Mucosa of rectum (tissue), 2 donors: ENCODE results near the gene FXYD5.

ENCODE experiments used
- H3K27ac ChIP-seq, 2 donors: one replicate each; pipeline ENCODE4 v1.7.0; 2013; ENCODE audit warnings: inconsistent platforms in 2 of 2, low read depth in 2 of 2, low read length in 2 of 2
- H3K27me3 ChIP-seq, 2 donors: one replicate each; pipeline ENCODE4 v1.7.0; 2013; ENCODE audit warnings: low read length in 2 of 2; ENCODE audit not compliant: control insufficient read depth in 2 of 2, insufficient read depth in 2 of 2
- H3K36me3 ChIP-seq, 2 donors: one replicate each; pipeline ENCODE4 v1.7.0; 2013; ENCODE audit warnings: low read length in 2 of 2; ENCODE audit not compliant: control insufficient read depth in 2 of 2, insufficient read depth in 2 of 2
- H3K4me1 ChIP-seq, 2 donors: one replicate each; pipeline ENCODE4 v1.7.0; 2013; ENCODE audit warnings: low read length in 2 of 2, mild to moderate bottlenecking in 1 of 2; ENCODE audit not compliant: control insufficient read depth in 2 of 2, insufficient read depth in 2 of 2
- H3K4me3 ChIP-seq, 2 donors: one replicate each; pipeline ENCODE4 v1.7.0; 2013; ENCODE audit warnings: low read length in 2 of 2
- H3K9ac ChIP-seq, 2 donors: one replicate each; pipeline ENCODE4 v1.7.0; 2013; ENCODE audit warnings: low read length in 2 of 2, low read depth in 1 of 2, mild to moderate bottlenecking in 1 of 2
- H3K9me3 ChIP-seq, 2 donors: one replicate each; pipeline ENCODE4 v1.7.0; 2013; ENCODE audit warnings: low read length in 2 of 2; ENCODE audit not compliant: control insufficient read depth in 2 of 2
- donor health status: healthy.
- donor health status: Normal muscosa, but diverticular disease.

Gene FXYD5

GRCh38 chr19:35202722-35203688 lies 48.5 kb downstream of the FXYD5 start:
- H3K4me1 ChIP-seq, result peaks cover 0 to 7% of the 10 kb centered on the region in 2 donors
- H3K9ac ChIP-seq, result no peak overlapping the region
- H3K4me3 ChIP-seq, result no peak overlapping the region
- no peak overlapping the region for H3K27ac ChIP-seq
- no peaks in the 10 kb centered on the region for H3K9me3 ChIP-seq
- no peaks in the 10 kb centered on the region for H3K36me3 ChIP-seq
- H3K27me3 ChIP-seq, result no peaks in the 10 kb centered on the region

DNA sequence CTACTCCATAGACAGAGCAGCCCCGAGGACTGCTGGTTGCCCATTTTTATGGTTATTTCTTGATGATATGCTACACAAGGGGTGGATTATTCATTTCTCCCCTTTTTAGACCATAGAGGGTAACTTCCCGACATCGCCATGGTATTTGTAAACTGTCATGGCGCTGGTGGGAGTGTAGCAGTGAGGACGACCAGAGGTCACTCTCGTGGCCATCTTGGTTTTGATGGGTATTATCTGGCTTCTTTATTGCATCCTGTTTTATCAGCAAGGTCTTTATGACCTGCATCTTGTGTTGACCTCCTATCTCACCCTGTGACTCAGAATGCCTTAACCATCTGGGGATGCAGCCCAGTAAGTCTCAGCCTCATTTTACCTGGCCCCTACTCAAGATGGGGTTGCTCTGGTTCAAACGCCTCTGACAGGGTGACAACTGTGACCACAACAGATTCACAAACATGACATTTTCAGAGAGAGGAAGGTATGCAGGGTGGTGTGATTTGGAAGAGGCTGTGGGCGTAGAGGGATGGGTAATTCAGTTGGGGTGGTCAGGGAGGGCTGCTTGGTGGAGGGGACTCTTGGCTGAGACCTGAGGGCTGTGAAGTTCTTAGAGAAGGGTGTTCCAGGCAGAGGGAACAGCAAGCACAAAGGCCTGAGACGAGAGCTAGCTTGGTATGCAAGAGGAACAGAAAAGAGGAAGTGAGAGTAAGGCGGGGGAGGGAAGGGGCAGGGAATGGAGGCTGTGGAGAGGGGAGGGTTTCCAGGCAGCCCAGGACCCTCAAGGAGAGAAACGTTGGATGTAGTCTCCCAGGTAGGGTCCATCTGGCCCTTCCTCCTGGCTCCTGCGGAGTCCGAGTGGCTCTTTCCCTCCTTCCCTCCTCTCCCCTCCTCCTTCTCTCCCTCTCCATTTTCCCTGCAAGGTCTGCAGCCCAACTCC lies 50.5 kb downstream of the FXYD5 start:
- no peak overlapping the region for H3K4me3 ChIP-seq
- peaks cover 0 to 7% of the 10 kb centered on the region in 2 donors for H3K4me1 ChIP-seq
- H3K9ac ChIP-seq, result no peak overlapping the region
- no peaks in the 10 kb centered on the region for H3K27me3 ChIP-seq
- H3K27ac ChIP-seq, result peak overlapping the region; percentile 51 to 69
- no peaks in the 10 kb centered on the region for H3K36me3 ChIP-seq
- no peaks in the 10 kb centered on the region for H3K9me3 ChIP-seq

DNA sequence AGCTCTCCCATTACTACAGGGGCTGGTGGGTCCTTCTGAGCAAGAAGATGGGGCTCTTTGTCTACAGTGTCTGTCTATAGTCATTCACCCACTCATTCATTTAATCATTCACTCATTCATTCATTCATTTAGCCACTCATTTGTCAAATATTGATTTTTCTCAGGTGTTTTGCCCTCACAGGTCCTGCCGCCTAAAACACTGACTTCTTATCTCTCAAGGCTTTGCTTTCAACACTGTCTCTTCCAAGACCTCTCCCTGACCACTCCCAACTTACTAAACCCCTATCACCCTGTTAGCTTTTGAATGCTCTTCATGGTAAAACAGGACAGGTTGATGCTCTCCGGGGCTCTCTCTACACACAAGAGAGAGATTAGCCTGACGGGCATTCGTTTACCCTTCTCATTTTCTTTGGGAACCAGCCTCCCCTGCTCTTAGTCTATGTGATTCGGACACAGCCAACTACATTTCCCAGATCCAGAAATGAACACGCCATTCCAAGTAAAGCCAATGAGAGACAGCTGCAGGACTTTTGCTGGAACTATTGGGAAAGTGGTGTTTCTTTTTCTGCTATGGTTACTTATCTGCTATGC lies 51.3 kb downstream of the FXYD5 start:
- Histone ChIP-seq H3K27ac (peak overlapping the region; percentile 30 to 69), H3K27me3 (no peaks in the 10 kb centered on the region), H3K4me1 (peaks cover 0 to 7% of the 10 kb centered on the region in 2 donors), H3K9ac (no peak overlapping the region), H3K4me3 (no peak overlapping the region), H3K36me3 (no peaks in the 10 kb centered on the region), H3K9me3 (no peaks in the 10 kb centered on the region)

GRCh38 chr19:35206379-35206778 lies 51.8 kb downstream of the FXYD5 start:
- Histone ChIP-seq H3K4me3 (no peak overlapping the region), H3K9ac (peak overlapping the region in 1 of 2 donors; percentile 15), H3K9me3 (no peaks in the 10 kb centered on the region), H3K27ac (peak overlapping the region; percentile 69 to 70), H3K36me3 (no peaks in the 10 kb centered on the region), H3K27me3 (no peaks in the 10 kb centered on the region), H3K4me1 (peaks cover 0 to 7% of the 10 kb centered on the region in 2 donors)

- Histone ChIP-seq H3K36me3 (no peaks in the 10 kb centered on the region), H3K4me3 (no peak overlapping the region), H3K4me1 (peaks cover 0 to 7% of the 10 kb centered on the region in 2 donors), H3K9me3 (no peaks in the 10 kb centered on the region), H3K27ac (peak overlapping the region; percentile 69 to 70), H3K27me3 (no peaks in the 10 kb centered on the region), H3K9ac (peak overlapping the region in 1 of 2 donors; percentile 15)
Observed at GRCh38 chr19:35206855-35207254, 52.3 kb downstream of the FXYD5 start.

- Histone ChIP-seq H3K4me1 (peaks cover 0 to 11% of the 10 kb centered on the region in 2 donors), H3K27ac (no peak overlapping the region), H3K9me3 (no peaks in the 10 kb centered on the region)
Observed at GRCh38 chr19:35207391-35207871, 52.9 kb downstream of the FXYD5 start.

GRCh38 chr19:35208121-35208520 lies 53.6 kb downstream of the FXYD5 start:
- Histone ChIP-seq H3K9me3 (no peaks in the 10 kb centered on the region), H3K27me3 (no peaks in the 10 kb centered on the region), H3K9ac (no peak overlapping the region), H3K4me1 (peaks cover 0 to 14% of the 10 kb centered on the region in 2 donors), H3K36me3 (no peaks in the 10 kb centered on the region), H3K27ac (no peak overlapping the region), H3K4me3 (no peak overlapping the region)

More at GRCh38 chr19:35207391-35207871, 52.9 kb downstream of the FXYD5 start:
- Histone ChIP-seq H3K27me3 (no peaks in the 10 kb centered on the region), H3K36me3 (no peaks in the 10 kb centered on the region), H3K9ac (no peak overlapping the region), H3K4me3 (no peak overlapping the region)

DNA sequence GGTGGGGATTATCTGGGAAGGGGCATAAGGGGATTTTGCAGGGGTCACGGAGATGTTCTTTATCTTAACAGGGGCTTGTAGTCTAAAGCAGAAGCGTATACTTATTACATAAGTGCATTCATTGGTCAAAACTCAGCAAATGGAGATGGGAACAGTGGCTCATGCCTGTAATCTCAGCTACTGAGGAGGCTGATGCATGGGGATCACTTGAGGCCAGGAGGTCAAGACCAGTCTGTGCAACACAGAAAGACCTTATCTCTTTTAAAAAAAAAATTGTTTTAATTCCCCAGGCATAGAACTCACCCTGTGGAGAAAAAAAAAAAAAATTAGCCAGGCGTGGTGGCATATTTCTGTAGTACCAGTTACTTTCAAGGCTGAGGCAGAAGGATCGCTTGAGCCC lies 55.1 kb downstream of the FXYD5 start:
- Histone ChIP-seq H3K9me3 (no peaks in the 10 kb centered on the region), H3K4me3 (no peak overlapping the region), H3K36me3 (no peaks in the 10 kb centered on the region), H3K27ac (no peak overlapping the region), H3K4me1 (peaks cover 14 to 26% of the 10 kb centered on the region in 2 donors), H3K27me3 (no peaks in the 10 kb centered on the region), H3K9ac (no peak overlapping the region)

- H3K4me1 ChIP-seq, result peaks cover 15 to 19% of the 10 kb centered on the region in 2 donors
- H3K27me3 ChIP-seq, result no peaks in the 10 kb centered on the region
- no peak overlapping the region for H3K4me3 ChIP-seq
- H3K9ac ChIP-seq, result peak overlapping the region in 1 of 2 donors; percentile 24
- no peaks in the 10 kb centered on the region for H3K9me3 ChIP-seq
- no peaks in the 10 kb centered on the region for H3K36me3 ChIP-seq
- peak overlapping the region; percentile 70 to 79 for H3K27ac ChIP-seq
Observed at GRCh38 chr19:35211545-35212230, 57.2 kb downstream of the FXYD5 start.
